Activated gamma-delta T cell treated with anti-CD3 and anti-CD28 coated beads, Interleukin-2, amount 50 U/mL, for 16 hours (primary cell): ENCODE measurements around the gene ZDHHC6.
"Not testable (repeated sequence)": the region's sequence is repeated elsewhere in the genome, so short reads cannot be mapped to it uniquely, and the experiment has no call there.

ENCODE experiments used
- DNase-seq: peaks from one replicate; pipeline ENCODE4 v3.0.0-alpha.2; 2020; ENCODE audit warnings: low read depth

Gene ZDHHC6

DNA sequence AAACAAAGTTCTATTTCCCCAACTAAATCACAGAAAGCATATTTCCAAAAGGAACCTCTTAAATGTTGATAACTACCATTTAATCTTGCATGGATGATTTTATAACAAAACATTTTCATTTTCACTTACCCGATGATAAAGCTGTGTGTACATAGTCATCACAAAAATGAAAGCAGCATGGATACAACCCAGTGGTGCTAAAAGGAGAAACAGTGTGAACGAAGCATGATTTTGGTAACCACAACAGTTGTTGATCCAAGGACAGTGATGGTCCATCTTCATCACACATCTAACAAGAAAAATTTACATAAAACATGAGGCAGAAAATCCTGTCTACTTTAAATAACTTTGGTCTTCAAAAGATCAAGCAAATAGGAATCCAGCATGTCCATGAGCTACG lies 4.7 kb downstream of the ZDHHC6 start:
- DNase-seq = no peak

DNA sequence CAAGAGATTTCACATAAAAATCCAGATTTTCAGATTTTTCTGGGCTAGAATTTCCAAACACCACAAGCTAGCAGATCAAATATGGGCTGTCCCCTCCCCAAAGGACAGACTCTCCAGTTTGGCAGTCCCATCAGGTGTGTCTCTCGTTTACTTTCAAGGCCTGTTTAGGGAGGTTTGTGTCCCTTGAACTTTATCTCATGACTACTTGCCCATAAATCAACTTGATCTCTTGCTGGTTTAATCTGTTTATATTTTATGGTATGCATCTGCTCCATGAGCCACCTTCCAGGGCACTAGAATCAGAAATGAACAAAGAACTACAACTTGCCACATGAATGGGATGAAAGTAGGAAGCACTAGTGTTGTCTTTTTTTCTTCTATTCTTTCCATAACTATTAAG lies 5.2 kb downstream of the ZDHHC6 start:
- DNase-seq = no peak

DNA sequence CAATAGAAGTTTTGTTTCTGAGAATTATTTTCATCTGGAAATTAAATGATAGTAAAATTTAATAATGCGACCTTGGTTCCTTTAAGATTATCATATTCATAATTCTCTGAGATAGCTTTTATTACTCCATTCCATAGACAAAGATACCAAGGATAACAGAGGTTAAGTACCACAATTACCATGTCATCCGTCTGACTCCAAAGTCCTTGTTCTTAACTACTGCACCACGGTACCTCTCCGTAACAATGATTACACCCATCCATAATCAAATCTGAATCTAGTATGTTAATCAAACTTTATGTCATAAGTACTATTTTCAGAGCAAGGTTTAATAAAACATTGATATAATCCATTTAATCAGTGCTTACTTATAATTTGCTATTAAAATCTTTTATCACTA lies 8.4 kb downstream of the ZDHHC6 start:
- no peak for DNase-seq

DNA sequence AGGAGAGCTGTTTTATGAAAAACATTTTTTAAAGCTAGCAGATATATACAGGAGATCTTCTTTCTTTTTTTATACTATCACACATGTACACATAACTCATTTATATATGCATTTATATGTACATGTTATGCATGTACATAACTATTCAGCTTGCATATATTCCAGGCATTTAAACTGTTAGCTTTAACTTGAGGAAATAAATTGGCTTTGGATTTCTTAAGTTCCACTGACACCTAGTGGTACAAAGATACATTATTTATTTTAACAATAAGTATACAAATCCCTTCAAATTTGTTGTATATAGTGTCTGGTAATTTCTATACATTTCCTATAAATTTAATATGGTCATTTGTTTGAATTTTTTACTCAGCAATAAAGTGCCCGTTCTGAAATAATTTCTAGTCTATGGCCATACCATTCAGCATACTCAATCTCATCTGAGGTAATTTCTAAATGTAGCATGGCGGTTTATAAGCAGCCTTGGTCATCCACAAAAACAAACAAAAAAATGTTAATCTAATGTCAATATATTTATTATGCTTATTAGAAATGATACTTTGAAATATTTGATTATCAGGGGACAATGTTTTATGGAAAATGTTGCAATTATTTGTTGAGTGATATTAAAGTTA lies 11.6 kb downstream of the ZDHHC6 start:
- no peak for DNase-seq

DNA sequence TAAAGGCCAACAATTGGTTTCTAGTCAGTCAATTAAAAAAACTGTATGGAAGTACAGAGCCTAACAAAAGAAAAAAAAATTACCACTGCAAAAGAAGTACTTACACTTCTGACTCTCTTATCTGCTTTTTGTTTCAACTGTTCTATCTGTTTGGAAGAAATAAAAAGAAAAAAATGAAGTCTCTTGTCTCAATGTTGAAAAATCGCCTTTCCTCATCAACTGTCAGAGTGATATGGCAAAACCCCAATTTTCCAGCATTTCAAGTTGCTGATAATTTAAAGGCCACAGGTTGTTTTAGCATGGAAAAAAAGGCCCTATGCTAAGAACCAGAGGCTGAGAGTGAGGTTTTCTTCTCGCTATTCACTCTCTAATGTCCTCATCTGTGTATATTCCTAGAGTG lies 13.6 kb downstream of the ZDHHC6 start:
- DNase-seq = no peak

DNA sequence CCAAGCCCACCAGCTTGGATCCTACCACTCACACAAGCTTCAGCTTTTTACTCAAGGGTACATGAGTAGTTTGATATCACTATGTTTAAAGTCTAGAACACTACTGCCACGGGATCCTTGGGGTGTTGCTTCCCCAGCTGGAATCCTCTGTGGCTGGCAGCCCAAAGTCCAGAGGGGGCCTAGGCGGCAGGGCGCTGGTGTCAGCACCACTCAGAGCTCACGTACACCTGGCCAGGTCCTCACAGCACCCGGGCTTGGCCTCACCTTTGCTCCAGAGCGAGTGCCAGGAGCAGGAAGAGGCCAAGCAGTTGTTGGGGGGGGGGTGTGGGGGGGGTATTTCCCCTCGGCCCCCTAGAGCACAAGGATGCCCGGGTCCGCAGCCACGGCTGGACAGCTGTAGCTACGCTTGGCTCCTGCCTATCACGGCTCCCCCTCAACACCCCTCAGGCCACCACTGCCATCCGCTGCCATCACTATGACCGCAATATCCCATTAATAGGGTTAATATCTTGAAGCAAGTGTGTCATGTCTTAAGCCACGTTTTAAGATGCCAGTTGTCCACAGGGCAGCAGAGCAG lies 17.0 kb downstream of the ZDHHC6 start:
- DNase-seq = no peak

DNA sequence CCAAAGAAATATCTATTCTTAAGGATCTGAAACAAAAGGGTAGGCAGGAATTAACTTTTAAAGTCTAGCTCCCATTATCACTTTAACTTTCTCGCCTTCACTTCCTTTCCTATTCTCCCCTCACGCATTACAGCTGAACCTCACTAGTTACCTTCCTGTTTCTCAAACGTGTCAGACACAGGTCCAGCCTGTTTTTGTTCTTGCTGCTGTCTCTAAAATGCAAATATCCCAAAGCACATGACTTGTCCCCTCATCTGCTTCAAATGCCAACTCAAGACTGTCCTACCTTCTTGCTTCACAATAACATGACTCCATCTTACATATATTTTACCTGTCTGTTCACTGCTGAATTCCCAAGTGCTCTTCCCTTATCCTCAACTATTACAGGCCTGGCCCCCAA lies 17.6 kb downstream of the ZDHHC6 start:
- no peak for DNase-seq

DNA sequence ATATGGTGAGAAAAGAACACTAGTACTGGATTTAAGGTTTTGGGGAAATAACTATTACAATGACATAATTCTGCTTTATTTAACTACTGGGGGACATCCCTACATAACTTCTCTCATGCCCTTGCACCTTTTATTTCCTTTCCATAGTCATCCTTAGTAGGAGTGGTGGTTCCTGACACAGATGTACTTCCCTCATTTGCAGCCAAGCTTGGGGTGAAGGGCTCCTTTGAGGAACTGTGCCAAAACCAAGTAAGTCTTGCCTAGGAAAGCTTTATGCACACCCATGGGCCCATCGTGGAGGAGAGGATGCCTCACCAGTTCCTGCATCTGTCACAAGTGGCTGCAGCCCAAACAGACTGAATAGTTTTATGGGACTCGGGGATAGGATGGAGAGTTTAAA lies 20.6 kb downstream of the ZDHHC6 start:
- no peak for DNase-seq

DNA sequence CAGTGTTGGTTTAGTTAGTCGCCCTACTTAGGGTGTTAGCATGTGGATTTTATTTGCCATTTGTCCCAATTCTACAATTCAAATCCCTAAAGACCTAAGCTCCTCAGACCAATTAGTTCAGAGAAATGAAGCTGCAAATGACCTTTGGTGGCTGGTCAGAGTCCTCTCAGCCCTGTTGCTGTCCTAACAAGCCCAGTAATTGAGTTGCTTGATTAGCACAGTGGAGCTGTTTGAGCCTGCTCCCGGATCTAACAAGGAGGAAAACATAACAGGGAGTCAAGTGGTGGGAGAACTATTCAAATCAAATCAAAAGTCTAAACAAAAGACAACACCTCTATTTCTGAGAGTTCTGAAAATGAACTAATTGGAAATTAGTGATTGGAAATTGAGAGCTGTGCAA lies 22.1 kb downstream of the ZDHHC6 start:
- no peak for DNase-seq

DNA sequence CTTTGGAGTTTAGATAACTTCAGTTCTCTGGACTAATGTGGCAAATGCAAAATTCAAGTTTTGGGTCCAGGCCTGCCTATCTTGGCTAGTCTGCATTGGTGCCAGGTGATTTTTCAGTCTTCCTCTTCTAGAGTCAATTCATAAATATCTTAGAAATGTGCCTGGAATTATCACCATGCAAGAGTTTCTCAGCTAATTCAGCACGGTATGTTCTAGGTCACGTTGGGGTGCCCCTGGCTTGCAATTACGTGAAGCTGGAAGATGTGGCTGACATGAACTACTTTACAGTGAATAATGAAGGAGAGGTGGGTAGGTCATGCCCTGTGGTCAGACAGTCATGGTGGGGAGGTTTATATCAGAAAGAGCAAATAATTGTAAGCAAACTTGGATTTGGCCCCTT lies 25.0 kb downstream of the ZDHHC6 start:
- no peak for DNase-seq

DNA sequence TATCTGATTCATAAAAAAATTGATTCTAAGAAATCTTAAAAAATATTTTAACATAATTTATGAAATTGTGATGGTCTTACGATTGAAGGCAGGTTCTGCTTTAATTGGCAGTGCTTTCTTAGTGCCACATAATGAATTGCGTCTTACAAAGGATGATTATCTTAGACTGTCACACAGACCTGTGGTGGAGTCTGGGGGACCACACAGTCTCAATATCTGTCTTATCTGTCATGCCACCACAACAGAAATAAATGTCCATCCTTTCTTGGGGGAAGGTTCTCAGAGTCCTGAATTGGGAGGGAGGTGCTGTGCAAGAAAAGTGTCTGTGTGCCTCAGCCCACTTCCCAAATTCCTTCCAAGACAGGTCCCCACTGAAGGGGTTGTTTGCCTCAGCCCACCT lies 34.0 kb downstream of the ZDHHC6 start:
- no peak for DNase-seq

DNA sequence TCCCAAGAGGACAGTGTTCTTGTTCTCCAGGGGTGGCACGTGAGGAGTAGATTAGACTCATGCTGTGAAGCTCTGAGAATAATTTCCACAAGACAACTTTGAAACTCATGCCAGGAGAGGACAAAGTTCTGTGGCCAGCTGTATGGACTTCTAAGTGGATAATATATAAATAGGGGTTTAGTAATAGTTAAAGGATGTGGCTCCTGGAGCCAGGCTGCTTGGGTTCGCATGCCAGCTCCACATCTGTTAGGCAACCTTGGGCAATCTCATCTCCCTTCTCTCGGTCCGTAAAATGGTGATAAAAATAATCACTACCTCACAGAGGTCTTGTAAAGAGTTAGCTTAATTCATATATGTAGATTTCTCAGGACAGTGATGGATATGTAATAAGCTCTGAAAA lies 37.0 kb downstream of the ZDHHC6 start:
- no peak for DNase-seq

DNA sequence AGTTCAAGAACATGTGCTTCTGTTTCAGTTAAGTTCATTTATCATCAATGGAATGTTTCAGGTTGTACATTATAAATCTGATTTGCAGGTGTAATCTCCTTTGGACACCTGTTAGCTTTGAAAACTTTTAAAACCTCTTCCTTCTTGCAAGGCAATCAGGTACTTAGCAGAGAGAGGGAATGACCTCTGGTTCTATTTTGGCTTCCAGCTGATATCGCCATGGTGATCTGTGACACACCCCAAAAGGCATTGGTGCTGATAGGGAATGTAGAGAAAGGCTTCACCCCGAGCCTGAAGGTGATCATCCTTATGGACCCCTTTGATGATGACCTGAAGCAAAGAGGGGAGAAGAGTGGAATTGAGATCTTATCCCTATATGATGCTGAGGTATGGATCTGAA lies 37.4 kb downstream of the ZDHHC6 start:
- no peak for DNase-seq

DNA sequence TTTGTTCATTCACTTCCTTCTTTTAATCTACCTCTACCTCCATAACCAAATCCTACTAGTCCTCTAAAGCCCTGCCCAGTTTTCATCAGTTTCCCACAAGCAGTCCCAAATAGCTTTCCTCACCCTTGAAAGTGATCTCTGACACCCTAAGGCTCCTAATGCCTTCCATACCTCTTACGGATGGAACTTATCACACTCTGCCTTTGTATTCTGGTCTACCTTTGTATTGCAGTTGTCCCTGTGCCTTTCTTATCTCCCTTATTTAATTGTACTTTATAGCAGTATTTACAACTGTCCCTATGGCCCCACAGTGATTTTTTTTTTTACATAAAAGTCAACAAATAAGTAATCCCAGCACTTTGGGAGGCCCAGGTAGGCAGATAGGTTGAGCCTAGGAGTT lies 39.0 kb downstream of the ZDHHC6 start:
- no peak for DNase-seq

DNA sequence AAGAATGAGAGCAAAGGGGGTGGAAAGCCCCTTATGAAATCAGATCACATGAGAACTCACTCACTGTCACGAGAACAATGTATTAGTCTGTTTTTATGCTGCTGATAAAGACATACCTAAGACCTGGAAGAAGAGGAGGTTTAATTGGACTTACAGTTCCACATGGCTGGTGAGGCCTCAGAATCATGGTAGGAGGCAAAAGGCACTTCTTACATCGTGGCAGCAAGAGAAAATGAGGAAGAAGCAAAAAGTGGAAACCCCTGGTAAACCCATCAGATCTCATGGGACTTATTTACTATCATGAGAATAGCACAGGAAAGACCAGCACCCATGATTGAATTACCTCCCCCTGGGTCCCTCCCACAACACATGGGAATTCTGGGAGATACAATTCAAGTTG lies 39.9 kb downstream of the ZDHHC6 start:
- DNase-seq = not testable (repeated sequence)

DNA sequence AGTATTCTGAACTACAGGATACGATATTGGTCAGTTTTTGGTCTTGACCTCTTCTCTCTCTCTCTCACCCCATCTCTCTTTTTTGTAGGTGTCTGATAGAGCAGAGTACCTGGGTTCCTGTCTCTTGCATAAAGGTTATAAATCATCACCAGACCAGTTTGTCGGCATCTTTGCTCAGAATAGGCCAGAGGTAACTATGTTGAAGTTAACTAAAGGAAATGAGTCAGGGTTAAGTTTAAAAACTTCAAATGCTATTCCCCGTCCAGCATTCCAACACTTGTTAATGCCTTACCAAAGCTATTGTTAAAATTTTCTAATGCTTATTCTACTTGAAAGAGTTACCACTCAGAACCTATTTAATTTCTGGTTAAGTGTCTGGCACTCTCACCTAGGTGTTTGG lies 42.1 kb downstream of the ZDHHC6 start:
- no peak for DNase-seq

DNA sequence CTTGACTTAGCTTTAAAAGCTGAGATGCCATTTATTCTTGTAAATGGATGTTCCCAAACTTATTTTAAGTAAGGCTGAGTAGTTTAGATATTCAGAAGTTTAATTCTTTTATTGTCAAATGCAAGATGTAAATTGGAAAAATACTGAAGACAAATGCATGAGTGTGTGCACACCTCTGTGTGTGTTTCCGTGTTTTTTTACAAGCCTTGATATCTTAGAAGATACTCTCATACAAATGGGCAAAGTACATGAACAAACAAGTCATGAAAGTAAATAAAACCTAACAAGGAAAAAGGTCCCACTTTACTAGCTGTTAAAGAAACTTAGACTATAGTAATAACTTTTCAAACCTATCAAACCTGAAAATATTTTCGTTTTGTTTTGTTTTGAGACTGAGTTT lies 43.8 kb downstream of the ZDHHC6 start:
- no peak for DNase-seq

DNA sequence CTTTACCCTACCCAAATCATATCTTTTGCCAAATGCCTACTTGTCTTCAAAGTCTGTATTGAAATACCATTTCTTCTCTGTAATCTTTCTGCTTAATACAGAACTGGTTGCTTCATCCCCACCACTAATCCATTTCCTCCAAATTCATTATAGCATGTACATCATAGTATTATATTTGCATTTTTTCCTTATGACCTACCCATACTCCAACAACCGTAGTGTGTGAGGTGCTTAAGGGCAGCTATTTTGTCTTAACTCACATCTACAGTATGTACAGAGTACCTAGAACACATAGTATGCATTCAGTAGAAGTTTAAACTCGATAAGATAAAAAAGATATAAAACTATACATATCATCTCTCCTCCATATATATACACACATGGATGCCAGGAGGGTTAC lies 49.1 kb downstream of the ZDHHC6 start:
- DNase-seq = no peak

DNA sequence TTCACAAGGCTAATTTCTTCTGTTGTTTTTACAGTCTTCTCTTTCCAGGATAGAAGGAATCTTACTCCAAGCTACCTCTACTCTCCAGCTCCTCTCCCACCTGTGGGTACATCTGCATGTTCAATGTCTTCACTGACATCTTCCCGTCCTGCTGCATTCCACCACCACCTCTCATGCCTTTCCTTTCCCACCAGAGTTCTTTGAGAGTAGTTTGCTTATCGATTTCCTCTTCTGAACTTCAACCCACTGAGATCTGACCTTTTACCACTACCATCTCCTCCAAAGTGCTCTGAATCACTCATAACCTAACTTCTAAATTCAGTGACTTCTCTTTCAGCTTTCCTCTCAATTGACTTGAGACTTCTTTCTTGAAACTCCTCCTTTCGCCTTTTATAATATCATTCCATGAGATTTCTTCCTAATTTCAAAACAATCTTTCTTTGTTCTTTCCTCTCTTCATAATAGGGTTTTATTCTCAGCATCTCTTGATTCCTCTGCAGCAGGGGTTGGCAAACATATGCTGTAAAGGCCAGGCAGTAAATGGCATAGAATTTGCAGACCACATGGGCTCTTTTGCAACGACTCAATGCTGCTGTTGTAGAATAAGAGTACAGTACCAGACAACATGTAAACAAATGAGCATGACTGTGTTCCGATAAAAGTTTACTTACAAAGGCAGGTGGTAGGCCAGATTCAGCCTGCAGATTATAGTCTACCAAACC lies 50.7 kb downstream of the ZDHHC6 start:
- no peak for DNase-seq

DNA sequence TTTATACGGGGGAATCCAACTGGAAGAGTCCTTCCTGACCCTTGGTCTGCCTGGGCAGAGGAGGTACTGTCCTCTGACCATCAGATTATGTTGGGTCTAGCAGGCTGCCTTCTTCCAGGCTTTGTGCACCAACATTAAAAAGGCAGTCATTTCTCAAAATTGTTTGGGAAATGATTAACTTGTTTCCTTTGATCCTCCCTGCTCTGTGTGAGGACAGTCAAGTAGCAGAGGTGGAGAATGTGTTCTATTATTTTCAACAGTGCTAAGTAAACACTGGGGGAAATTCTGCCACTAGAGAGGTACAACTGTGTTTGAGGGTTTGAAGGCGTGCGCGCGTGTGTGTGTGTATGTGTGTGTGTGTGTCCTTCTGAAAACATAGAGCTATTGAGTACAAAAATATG lies 52.2 kb downstream of the ZDHHC6 start:
- no peak for DNase-seq

DNA sequence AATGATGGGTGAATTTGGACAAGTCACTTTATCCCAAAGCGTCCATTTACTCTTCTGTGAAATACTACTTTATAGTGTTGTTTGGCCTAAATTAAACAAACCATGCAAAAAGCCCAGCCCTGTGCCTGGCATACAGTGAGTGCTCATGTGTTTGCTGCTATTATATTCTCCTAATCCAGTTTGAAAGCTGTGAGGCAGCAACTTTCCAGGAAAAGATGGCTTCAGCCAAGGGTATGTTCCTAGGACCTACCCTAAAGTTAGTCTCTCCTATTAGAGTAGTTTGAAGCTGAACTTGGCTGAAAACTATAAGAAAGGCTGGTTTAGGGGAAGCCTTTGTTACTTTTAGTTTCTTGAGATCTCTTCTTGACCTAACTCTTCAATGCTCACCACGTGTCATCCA lies 52.9 kb downstream of the ZDHHC6 start:
- DNase-seq = no peak

DNA sequence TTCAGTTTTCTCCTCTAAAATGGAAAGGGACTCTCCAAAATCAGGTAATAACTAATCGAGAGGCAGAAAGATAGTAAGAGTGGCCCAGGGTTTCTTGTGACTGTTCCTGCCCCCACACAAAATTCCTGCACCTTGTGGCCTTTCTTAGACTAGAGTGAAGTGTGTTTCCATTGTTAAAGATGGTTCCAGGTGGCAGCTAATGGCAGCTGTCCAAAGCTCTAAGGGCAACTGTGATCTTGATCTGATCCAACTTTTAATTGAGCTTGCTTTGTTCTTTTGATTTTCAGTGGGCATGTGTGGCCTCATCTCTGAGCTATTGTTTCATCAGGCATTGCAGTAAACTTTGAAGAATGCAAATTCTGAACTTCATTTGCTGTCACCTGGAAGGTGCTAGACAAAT lies 53.4 kb downstream of the ZDHHC6 start:
- no peak for DNase-seq

DNA sequence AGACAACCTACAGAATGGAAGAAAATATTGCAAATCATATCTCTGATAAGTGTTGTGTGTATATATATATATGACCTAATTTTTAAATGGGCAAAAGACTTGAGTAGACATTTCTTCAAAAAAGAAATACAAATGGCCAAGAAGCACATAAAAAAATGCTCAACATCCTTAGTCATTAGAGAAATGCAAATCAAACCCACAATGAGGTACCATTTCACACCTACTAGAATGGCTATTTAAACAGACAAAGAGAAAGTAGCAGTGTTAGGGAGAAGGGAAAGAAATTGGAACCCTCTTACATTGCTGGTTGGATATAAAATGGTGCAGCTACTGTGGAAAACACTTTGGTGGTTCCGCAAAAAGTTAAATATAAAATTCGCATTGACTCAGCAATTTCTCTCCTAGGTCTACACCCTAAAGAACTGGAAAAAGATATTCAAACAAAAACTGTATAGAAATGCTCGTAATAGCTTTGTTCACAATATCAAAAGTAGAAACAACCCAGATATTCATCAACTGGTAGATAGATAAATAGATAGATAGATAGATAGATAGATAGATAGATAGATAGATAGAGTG lies 56.5 kb downstream of the ZDHHC6 start:
- DNase-seq = no peak
